ENCODE data around the gene FANCC. TPM values are rescaled to one million over a fixed set of nuclear protein-coding genes. Genes with fewer than 3 reads are reported as not detected.

FANCC gene
- total and polyA plus RNA-seq, 10 donors = 0.89 to 9.7 (median 6.6) TPM

DNA sequence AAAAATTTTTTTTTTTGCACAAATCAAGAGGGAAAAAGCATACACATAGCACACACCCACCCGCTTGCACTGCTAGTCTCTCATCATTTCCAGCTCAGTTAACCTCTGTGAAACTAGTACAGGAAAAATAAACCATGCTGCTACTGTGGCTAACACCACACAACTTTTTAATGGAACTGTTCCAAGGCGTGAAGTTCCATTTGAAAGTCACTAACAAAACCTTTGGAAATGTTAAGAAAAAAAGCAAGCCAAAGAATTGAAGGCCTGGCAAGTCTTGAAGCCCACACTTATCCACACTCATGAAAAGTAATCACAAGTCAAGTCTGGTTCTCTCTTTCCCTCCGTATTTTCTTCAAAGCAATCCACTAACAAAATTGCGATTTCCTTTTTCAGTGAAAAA lies 116.3 kb downstream of the FANCC start:
- 91 to 96% (median 93%) methylated on average over 4 of the region's 4 CpGs for WGBS, 5 donors
- intact Hi-C loops (cut with DNase I; ENCODE audit: low total_unique reads) = no loop called here

DNA sequence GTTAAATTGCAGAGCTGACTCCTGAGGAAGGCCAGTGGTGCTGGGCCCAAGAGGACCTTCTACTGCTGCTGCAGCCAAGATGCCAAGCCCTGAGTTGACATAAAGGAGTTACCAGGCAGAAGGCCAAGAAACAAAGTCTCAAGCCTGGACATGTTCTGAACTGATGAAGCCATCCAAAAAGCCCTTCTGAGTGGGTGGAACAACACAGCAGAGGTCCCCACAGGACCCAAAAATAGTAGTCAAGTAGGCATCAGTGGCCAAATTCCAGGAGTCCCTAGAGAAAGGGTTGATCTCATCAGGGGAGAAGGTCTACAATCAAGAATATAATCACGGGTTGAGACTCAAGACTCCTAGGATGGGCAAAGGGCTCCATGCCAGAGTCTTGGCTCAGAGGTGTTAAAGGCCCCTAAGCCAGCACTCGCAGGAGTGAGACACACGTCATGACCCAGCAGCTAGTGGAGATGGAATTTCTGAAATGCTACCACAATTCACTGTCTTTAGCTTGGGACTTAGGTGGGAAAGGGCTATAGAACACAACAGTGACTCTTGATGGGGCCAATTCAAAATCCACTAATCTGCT lies 119.7 kb downstream of the FANCC start:
- intact Hi-C loops (cut with DNase I; ENCODE audit: low total_unique reads) = no loop called here
- H3K27me3 ChIP-seq (replicated peaks in 1 of 7) = no peaks in the 10 kb centered on the region
- H3K9me3 ChIP-seq = no peaks in the 10 kb centered on the region
- 73 to 80% (median 74%) methylated on average over 3 of the region's 3 CpGs for WGBS, 5 donors
- H3K27ac ChIP-seq = no peak overlapping the region
- no peaks in the 10 kb centered on the region for H3K36me3 ChIP-seq
- no peak for DNase-seq
- TF ChIP-seq POLR2A (IDR thresholded peaks at IDR 0.05) (no peak), POLR2AphosphoS5 (IDR thresholded peaks at IDR 0.05) (no peak)
- TF ChIP-seq, protein P1, sequence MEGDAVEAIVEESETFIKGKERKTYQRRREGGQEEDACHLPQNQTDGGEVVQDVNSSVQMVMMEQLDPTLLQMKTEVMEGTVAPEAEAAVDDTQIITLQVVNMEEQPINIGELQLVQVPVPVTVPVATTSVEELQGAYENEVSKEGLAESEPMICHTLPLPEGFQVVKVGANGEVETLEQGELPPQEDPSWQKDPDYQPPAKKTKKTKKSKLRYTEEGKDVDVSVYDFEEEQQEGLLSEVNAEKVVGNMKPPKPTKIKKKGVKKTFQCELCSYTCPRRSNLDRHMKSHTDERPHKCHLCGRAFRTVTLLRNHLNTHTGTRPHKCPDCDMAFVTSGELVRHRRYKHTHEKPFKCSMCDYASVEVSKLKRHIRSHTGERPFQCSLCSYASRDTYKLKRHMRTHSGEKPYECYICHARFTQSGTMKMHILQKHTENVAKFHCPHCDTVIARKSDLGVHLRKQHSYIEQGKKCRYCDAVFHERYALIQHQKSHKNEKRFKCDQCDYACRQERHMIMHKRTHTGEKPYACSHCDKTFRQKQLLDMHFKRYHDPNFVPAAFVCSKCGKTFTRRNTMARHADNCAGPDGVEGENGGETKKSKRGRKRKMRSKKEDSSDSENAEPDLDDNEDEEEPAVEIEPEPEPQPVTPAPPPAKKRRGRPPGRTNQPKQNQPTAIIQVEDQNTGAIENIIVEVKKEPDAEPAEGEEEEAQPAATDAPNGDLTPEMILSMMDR (IDR thresholded peaks at IDR 0.05 in 8 of 11, conservative IDR thresholded peaks at IDR 0.05 in 3 of 11) = no peak
- no peak overlapping the region for H3K4me3 ChIP-seq
- no peaks in the 10 kb centered on the region for H3K4me1 ChIP-seq

More for the DNA sequence above, 116.3 kb downstream of the FANCC start:
- Histone ChIP-seq H3K4me1 (no peaks in the 10 kb centered on the region), H3K36me3 (no peaks in the 10 kb centered on the region), H3K4me3 (no peak overlapping the region), H3K27ac (no peak overlapping the region), H3K27me3 (replicated peaks in 1 of 7) (no peaks in the 10 kb centered on the region), H3K9me3 (no peaks in the 10 kb centered on the region)
- TF ChIP-seq POLR2A (IDR thresholded peaks at IDR 0.05) (no peak), POLR2AphosphoS5 (IDR thresholded peaks at IDR 0.05) (no peak)
- TF ChIP-seq, protein P1 (IDR thresholded peaks at IDR 0.05 in 8 of 11, conservative IDR thresholded peaks at IDR 0.05 in 3 of 11) = no peak
- DNase-seq = no peak

DNA sequence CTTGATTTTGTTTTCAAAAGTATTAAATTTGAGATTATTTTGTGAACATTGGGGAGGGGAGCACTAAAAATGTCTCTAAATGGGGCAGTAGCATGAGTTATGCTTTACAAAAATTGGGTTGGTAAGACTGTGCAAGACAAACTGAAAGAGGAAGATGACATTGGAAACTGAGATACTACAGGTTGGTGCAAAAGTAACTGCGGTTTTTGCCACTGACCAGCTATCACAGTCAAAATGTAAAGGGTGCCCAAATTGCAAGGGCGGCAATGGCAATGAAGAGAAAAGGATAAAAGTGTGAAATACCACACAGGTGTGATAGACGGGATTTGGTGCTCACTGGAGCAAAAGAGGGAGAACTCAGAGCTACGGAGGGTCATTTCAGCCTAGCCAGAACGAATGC lies 124.0 kb downstream of the FANCC start:
- 81 to 95% (median 91%) methylated on average over 5 of the region's 5 CpGs for WGBS, 5 donors
- Histone ChIP-seq H3K27me3 (replicated peaks in 1 of 7) (no peaks in the 10 kb centered on the region), H3K4me3 (no peak overlapping the region), H3K4me1 (peaks cover 3 to 18% (median 14%) of the 10 kb centered on the region in 6 donors), H3K27ac (no peak overlapping the region), H3K36me3 (no peaks in the 10 kb centered on the region), H3K9me3 (no peaks in the 10 kb centered on the region)
- intact Hi-C loops (cut with DNase I; ENCODE audit: low total_unique reads) = no loop called here
- TF ChIP-seq POLR2A (IDR thresholded peaks at IDR 0.05) = no peak
- TF ChIP-seq POLR2AphosphoS5 (IDR thresholded peaks at IDR 0.05) = no peak
- TF ChIP-seq, protein P1 (IDR thresholded peaks at IDR 0.05 in 8 of 11, conservative IDR thresholded peaks at IDR 0.05 in 3 of 11) = no peak
- DNase-seq = no peak

DNA sequence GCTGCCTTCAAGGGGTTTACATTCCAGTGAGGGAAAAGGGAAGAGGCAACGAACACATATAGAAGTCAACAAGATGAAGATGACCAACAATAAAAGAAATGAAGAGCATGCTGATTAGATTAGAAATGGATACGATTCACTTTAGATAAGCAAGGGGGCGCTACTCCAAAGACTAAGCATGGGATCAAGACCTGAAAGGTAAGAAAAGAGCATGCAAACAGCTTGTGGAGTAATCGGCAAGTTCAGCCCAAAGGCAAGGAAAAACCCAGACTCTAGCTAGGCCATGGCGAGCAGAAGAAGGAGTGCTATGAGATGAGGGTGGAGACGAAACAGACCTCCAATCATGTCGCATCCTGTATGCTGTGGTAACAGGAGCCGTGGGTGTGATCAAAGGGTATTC lies 124.4 kb downstream of the FANCC start:
- no peaks in the 10 kb centered on the region for H3K27me3 ChIP-seq (replicated peaks in 1 of 7)
- no peaks in the 10 kb centered on the region for H3K36me3 ChIP-seq
- no peak overlapping the region for H3K27ac ChIP-seq
- H3K4me3 ChIP-seq = no peak overlapping the region
- intact Hi-C loops (cut with DNase I; ENCODE audit: low total_unique reads) = no loop called here
- no peak for TF ChIP-seq POLR2A (IDR thresholded peaks at IDR 0.05)
- TF ChIP-seq, protein P1 (IDR thresholded peaks at IDR 0.05 in 8 of 11, conservative IDR thresholded peaks at IDR 0.05 in 3 of 11) = no peak
- no peak for TF ChIP-seq POLR2AphosphoS5 (IDR thresholded peaks at IDR 0.05)
- 88 to 96% (median 94%) methylated on average over 8 of the region's 8 CpGs for WGBS, 5 donors
- DNase-seq = no peak
- no peaks in the 10 kb centered on the region for H3K9me3 ChIP-seq
- peaks cover 3 to 22% (median 16%) of the 10 kb centered on the region in 6 donors for H3K4me1 ChIP-seq

All from spleen (tissue), 11 donors.